MM.1S (cell line): ENCODE data around the gene TNFRSF1A.

Experiments
- DNase-seq: peaks from one replicate; pipeline ENCODE4 v3.0.0-alpha.2; 2015
- H2AFZ ChIP-seq: fragments of 300-600 bp; sonication (generic); 2 replicates; pipeline ENCODE4 v1.6.0; 2016; ENCODE audit warnings: antibody characterized with exemption, low read length
- H3F3A ChIP-seq: fragments of 300-600 bp; sonication (generic); 2 replicates; pipeline ENCODE4 v1.6.1; 2016; ENCODE audit warnings: mild to moderate bottlenecking, antibody characterized with exemption, low read length, moderate library complexity, mixed read lengths; ENCODE audit not compliant: insufficient read depth
- H3K27ac ChIP-seq: fragments of 300-600 bp; sonication (generic); 2 replicates; pipeline ENCODE4 v1.5.1; 2016; ENCODE audit warnings: mild to moderate bottlenecking, low read length
- H3K27me3 ChIP-seq: fragments of 300-600 bp; sonication (generic); replicated peaks from 2 replicates; pipeline ENCODE4 v1.6.0; 2016; ENCODE audit warnings: low read length; ENCODE audit not compliant: insufficient read depth
- H3K36me3 ChIP-seq: fragments of 300-600 bp; sonication (generic); replicated peaks from 2 replicates; pipeline ENCODE4 v1.6.1; 2016; ENCODE audit warnings: mild to moderate bottlenecking, low read length, mixed read lengths; ENCODE audit not compliant: insufficient read depth
- H3K4me1 ChIP-seq: fragments of 300-600 bp; sonication (generic); 2 replicates; pipeline ENCODE4 v1.6.1; 2016; ENCODE audit warnings: low read length, mixed read lengths
- H3K4me2 ChIP-seq: fragments of 300-600 bp; sonication (generic); 2 replicates; pipeline ENCODE4 v1.6.0; 2016; ENCODE audit warnings: low read depth, low read length
- H3K4me3 ChIP-seq: fragments of 300-600 bp; sonication (generic); 2 replicates; pipeline ENCODE4 v1.5.1; 2016; ENCODE audit warnings: low read length, mixed read lengths
- H3K79me2 ChIP-seq: fragments of 300-600 bp; sonication (generic); 2 replicates; pipeline ENCODE4 v1.6.1; 2016; ENCODE audit warnings: mixed run types, low read length, mixed read lengths
- H3K9ac ChIP-seq: fragments of 300-600 bp; sonication (generic); 2 replicates; pipeline ENCODE4 v1.6.1; 2016; ENCODE audit warnings: low read length, mixed read lengths
- H3K9me2 ChIP-seq: fragments of 300-600 bp; sonication (generic); replicated peaks from 2 replicates; pipeline ENCODE4 v1.6.1; 2016; ENCODE audit warnings: mild to moderate bottlenecking, low read length, mixed read lengths; ENCODE audit not compliant: insufficient read depth
- H3K9me3 ChIP-seq: fragments of 300-600 bp; sonication (generic); replicated peaks from 2 replicates; pipeline ENCODE4 v1.6.1; 2016; ENCODE audit warnings: mild to moderate bottlenecking, low read length, mixed read lengths; ENCODE audit not compliant: insufficient read depth
- H4K20me1 ChIP-seq: fragments of 300-600 bp; sonication (generic); 2 replicates; pipeline ENCODE4 v1.6.1; 2016; ENCODE audit warnings: mild to moderate bottlenecking, low read length, moderate library complexity, mixed read lengths; ENCODE audit not compliant: insufficient read depth
- EZH2 ChIP-seq: fragments of 300-600 bp; sonication (generic); optimal IDR thresholded peaks from 2 replicates; pipeline ENCODE3; 2017; ENCODE audit warnings: low read depth, mild to moderate bottlenecking, antibody characterized with exemption, low read length, mixed read lengths
- EZH2phosphoT487 ChIP-seq: fragments of 300-600 bp; sonication (generic); IDR thresholded peaks from 2 replicates; pipeline ENCODE4 v1.6.1; 2018; ENCODE audit warnings: antibody characterized with exemption, low read length
- TF ChIP-seq, protein P1 (sequence below): fragments of 300-600 bp; sonication (generic); IDR thresholded peaks from 2 replicates; pipeline ENCODE4 v1.5.1; 2016; ENCODE audit warnings: antibody characterized with exemption, low read length, mixed read lengths

The TNFRSF1A gene

DNA sequence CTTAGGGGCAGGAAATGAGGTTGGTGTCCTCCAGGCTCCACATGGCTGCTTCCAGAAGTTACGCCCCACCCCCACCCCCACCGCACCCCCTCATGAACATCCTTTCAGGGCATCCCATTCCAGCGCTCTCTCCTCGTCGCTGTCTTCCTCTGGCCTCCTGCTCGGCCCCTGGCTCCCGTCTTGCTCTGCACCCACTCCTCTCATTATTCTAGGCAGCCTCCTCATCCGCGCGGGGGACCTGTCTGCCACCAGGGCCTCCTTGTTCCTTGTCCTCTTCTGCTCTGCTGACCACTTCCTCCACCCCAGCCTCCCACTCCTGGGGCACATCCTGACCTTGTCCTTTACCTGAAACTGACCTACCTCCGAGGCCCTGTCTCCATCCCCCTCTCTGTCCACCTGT lies 61.2 kb downstream of the TNFRSF1A start:
- H3K27ac ChIP-seq, result no peak overlapping the region
- H3K9me3 ChIP-seq, result no peaks in the 10 kb centered on the region

DNA sequence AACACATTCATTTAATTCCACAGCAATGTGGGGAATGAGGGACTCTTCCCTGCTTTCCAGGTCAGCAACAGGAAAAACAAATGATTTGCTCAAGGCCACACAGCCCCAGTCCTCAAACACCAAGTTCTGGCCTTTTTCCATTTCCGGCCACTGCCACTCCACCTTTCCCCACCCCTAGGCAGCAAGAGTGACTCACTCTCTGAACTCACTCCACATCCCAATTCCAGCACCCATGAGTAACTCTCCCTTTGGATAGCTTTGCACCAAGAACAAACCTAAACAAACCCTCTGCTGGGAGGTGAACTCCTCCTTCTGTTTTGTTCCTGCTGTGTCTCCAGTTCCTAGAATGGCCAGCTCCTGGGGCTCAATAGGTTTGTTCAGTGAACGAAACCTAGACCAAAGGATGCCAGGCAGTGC lies 61.8 kb downstream of the TNFRSF1A start:
- H3K27me3 ChIP-seq, result no peaks in the 10 kb centered on the region
- no peak overlapping the region for H3K4me2 ChIP-seq
- no peak overlapping the region for H3K27ac ChIP-seq
- peaks cover 13% of the 10 kb centered on the region; the same call in 1 of the 2 replicates for H3F3A ChIP-seq
- H3K79me2 ChIP-seq, result no peaks in the 10 kb centered on the region
- H2AFZ ChIP-seq, result no peak overlapping the region
- H3K9me2 ChIP-seq, result no peaks in the 10 kb centered on the region
- H4K20me1 ChIP-seq, result no peaks in the 10 kb centered on the region
- H3K36me3 ChIP-seq, result no peaks in the 10 kb centered on the region
- H3K9ac ChIP-seq, result no peak overlapping the region
- H3K4me3 ChIP-seq, result no peak overlapping the region
- no peaks in the 10 kb centered on the region for H3K9me3 ChIP-seq
- TF ChIP-seq EZH2 (no peak), EZH2phosphoT487 (no peak)
- TF ChIP-seq, protein P1, sequence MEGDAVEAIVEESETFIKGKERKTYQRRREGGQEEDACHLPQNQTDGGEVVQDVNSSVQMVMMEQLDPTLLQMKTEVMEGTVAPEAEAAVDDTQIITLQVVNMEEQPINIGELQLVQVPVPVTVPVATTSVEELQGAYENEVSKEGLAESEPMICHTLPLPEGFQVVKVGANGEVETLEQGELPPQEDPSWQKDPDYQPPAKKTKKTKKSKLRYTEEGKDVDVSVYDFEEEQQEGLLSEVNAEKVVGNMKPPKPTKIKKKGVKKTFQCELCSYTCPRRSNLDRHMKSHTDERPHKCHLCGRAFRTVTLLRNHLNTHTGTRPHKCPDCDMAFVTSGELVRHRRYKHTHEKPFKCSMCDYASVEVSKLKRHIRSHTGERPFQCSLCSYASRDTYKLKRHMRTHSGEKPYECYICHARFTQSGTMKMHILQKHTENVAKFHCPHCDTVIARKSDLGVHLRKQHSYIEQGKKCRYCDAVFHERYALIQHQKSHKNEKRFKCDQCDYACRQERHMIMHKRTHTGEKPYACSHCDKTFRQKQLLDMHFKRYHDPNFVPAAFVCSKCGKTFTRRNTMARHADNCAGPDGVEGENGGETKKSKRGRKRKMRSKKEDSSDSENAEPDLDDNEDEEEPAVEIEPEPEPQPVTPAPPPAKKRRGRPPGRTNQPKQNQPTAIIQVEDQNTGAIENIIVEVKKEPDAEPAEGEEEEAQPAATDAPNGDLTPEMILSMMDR, result no peak
- DNase-seq, result no peak
- H3K4me1 ChIP-seq, result peaks cover 3% of the 10 kb centered on the region; the same call in 1 of the 2 replicates

More for the DNA sequence above, 61.2 kb downstream of the TNFRSF1A start:
- Histone ChIP-seq H3F3A (peaks cover 13% of the 10 kb centered on the region; the same call in 1 of the 2 replicates), H3K27me3 (no peaks in the 10 kb centered on the region), H3K4me2 (no peak overlapping the region), H3K4me3 (no peak overlapping the region), H4K20me1 (no peaks in the 10 kb centered on the region), H3K9me2 (no peaks in the 10 kb centered on the region), H3K79me2 (no peaks in the 10 kb centered on the region), H3K36me3 (no peaks in the 10 kb centered on the region), H2AFZ (no peak overlapping the region), H3K4me1 (peaks cover 6% of the 10 kb centered on the region; the same call in 1 of the 2 replicates), H3K9ac (no peak overlapping the region)
- DNase-seq, result no peak
- TF ChIP-seq EZH2phosphoT487 (no peak), EZH2 (no peak)
- TF ChIP-seq, protein P1, result no peak

DNA sequence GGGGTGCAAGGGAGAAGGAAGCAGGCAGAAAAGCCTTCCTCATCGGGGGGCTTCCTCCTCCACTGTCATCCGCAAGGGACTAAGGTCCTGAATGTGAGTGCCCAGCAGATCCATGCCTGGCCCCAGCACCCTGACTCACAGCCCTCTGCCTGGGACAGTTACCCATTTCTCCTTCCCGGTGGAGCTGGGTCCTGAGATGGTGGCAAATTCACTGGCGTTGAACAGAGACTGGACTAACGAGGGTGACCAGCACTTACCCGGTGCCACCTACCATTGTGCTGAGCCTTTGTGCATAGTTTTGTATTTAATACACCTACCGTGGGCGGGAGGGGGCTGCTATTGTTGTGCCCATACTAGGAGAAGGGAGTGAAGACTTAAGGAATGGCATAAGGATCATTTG lies 62.2 kb downstream of the TNFRSF1A start:
- no peak overlapping the region for H3K27ac ChIP-seq
- DNase-seq, result no peak
- H3K79me2 ChIP-seq, result no peaks in the 10 kb centered on the region
- TF ChIP-seq EZH2, result no peak
- TF ChIP-seq, protein P1, result no peak
- H3K9me3 ChIP-seq, result no peaks in the 10 kb centered on the region
- H3K4me3 ChIP-seq, result no peak overlapping the region
- no peak overlapping the region for H3K9ac ChIP-seq
- peaks cover 13% of the 10 kb centered on the region; the same call in 1 of the 2 replicates for H3F3A ChIP-seq
- no peaks in the 10 kb centered on the region for H3K9me2 ChIP-seq
- H3K4me2 ChIP-seq, result no peak overlapping the region
- H4K20me1 ChIP-seq, result no peaks in the 10 kb centered on the region
- no peaks in the 10 kb centered on the region for H3K27me3 ChIP-seq
- no peak overlapping the region for H2AFZ ChIP-seq
- no peaks in the 10 kb centered on the region for H3K36me3 ChIP-seq
- H3K4me1 ChIP-seq, result peaks cover 2% of the 10 kb centered on the region; the same call in 1 of the 2 replicates
